Nephron progenitor cell (in vitro differentiated cells): ENCODE data around the gene WDR88.

ENCODE experiments used
- DNase-seq: peaks from one replicate; pipeline ENCODE4 v3.0.0; 2021
- H3K27ac Mint-ChIP-seq: 2 replicates; pipeline ENCODE4 v1.8.0; 2021; ENCODE audit warnings: mild to moderate bottlenecking, moderate library complexity, mixed read lengths
- H3K27me3 Mint-ChIP-seq: 2 replicates; pipeline ENCODE4 v1.8.0; 2021; ENCODE audit warnings: mild to moderate bottlenecking, low read depth, mixed read lengths; ENCODE audit not compliant: poor library complexity
- H3K36me3 Mint-ChIP-seq: 2 replicates; pipeline ENCODE4 v1.8.0; 2021; ENCODE audit warnings: low read depth, mixed read lengths
- H3K4me1 Mint-ChIP-seq: 2 replicates; pipeline ENCODE4 v1.8.0; 2021; ENCODE audit warnings: mixed read lengths
- H3K4me3 Mint-ChIP-seq: 2 replicates; pipeline ENCODE4 v1.8.0; 2021; ENCODE audit warnings: mild to moderate bottlenecking, moderate library complexity, mixed read lengths
- H3K9me3 Mint-ChIP-seq: 2 replicates; pipeline ENCODE4 v1.8.0; 2021; ENCODE audit warnings: mild to moderate bottlenecking, moderate library complexity, mixed read lengths
- TF ChIP-seq, protein P1 (sequence below): fragments of 200-600 bp; sonication (generic); IDR thresholded peaks from 2 replicates; pipeline ENCODE4 v1.5.0; 2021; ENCODE audit warnings: antibody characterized with exemption

WDR88 gene

DNA sequence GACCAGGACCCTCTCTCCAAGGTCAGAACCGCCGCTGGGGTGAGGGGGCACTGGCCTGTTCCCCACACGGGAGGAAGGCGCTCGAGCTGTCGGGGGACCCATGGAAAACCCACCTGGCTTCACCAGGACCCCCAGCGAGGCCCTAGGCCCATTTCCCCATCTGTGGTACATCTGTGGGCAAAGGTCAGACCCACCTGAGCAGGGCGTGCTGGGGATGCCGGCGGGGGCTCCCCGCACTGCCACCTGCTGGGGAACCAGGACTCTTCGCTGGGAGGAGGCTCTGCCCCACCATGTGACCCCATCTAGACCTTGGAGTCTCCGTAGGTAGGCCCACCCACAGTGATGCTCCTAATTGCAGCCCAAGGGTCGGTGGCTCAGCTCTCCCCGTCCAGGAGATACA lies 511 bp downstream of the WDR88 start:
- no peaks in the 10 kb centered on the region for H3K9me3 Mint-ChIP-seq
- H3K4me1 Mint-ChIP-seq: peaks cover 6% of the 10 kb centered on the region
- peaks cover 28% of the 10 kb centered on the region for H3K36me3 Mint-ChIP-seq
- no peak overlapping the region for H3K4me3 Mint-ChIP-seq
- TF ChIP-seq, protein P1, sequence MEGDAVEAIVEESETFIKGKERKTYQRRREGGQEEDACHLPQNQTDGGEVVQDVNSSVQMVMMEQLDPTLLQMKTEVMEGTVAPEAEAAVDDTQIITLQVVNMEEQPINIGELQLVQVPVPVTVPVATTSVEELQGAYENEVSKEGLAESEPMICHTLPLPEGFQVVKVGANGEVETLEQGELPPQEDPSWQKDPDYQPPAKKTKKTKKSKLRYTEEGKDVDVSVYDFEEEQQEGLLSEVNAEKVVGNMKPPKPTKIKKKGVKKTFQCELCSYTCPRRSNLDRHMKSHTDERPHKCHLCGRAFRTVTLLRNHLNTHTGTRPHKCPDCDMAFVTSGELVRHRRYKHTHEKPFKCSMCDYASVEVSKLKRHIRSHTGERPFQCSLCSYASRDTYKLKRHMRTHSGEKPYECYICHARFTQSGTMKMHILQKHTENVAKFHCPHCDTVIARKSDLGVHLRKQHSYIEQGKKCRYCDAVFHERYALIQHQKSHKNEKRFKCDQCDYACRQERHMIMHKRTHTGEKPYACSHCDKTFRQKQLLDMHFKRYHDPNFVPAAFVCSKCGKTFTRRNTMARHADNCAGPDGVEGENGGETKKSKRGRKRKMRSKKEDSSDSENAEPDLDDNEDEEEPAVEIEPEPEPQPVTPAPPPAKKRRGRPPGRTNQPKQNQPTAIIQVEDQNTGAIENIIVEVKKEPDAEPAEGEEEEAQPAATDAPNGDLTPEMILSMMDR: no peak
- H3K27ac Mint-ChIP-seq: no peak overlapping the region
- H3K27me3 Mint-ChIP-seq: peaks cover 28% of the 10 kb centered on the region
- no peak for DNase-seq

DNA sequence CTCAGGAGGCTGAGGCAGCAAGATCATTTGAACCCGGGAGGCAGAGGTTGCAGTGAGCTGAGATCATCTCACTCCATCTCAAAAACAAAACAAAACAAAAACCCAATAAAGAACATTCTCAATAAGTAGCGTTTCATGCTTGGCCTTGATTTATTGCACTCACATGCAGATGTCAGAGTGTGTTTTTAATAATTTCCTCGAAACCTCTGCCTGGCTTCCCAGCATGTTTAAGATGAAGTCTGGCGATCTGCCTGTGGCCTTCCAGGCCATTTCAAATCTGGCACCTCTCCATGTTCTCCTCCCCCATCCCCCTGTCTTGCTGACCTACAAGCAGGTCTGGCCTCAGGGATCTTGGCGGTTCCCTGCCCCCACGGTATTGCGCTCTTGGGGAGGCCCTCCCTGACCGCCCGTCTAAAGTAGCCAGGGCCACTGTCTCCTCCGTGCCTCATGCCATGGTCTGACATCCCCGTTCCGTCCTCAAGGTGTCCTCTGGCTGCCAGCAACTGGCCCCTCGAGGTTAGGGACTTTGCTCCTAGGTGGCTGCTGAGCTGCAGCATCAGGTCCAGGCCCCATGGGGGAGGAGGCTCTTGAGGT lies 1.6 kb downstream of the WDR88 start:
- no peaks in the 10 kb centered on the region for H3K9me3 Mint-ChIP-seq
- peaks cover 28% of the 10 kb centered on the region for H3K27me3 Mint-ChIP-seq
- H3K4me1 Mint-ChIP-seq: peaks cover 6% of the 10 kb centered on the region
- H3K27ac Mint-ChIP-seq: no peak overlapping the region
- H3K4me3 Mint-ChIP-seq: no peak overlapping the region
- TF ChIP-seq, protein P1: no peak
- peak; percentile 17 for DNase-seq
- H3K36me3 Mint-ChIP-seq: peaks cover 23% of the 10 kb centered on the region

DNA sequence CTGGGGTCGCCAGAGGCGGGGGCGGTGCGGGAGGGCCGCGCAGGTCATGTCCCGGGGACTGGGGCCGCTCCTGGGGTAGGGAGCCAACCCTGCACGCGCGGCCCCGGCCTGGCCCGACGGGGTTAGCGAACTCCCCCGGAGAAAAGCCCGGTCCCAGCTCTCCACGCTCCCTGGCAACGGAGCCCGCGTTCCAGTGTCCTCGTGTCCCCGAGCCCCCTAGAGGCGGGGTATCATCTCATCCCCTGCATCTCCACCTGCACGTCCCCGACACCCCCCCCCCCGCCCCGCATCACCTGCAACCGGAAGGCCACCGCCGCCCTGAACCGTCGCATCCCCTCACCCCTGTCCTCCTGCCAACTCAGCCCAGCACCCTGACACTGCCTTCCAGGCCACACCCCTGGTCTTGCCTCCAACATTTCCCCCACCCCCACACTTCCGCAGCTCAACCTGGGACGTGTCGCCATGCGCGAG lies 2.7 kb downstream of the WDR88 start:
- peak; percentile 37 for DNase-seq
- TF ChIP-seq, protein P1: no peak
- no peaks in the 10 kb centered on the region for H3K9me3 Mint-ChIP-seq
- H3K27me3 Mint-ChIP-seq: peaks cover 31% of the 10 kb centered on the region
- peaks cover 6% of the 10 kb centered on the region for H3K4me1 Mint-ChIP-seq
- H3K36me3 Mint-ChIP-seq: peaks cover 19% of the 10 kb centered on the region
- no peak overlapping the region for H3K4me3 Mint-ChIP-seq
- no peak overlapping the region for H3K27ac Mint-ChIP-seq

DNA sequence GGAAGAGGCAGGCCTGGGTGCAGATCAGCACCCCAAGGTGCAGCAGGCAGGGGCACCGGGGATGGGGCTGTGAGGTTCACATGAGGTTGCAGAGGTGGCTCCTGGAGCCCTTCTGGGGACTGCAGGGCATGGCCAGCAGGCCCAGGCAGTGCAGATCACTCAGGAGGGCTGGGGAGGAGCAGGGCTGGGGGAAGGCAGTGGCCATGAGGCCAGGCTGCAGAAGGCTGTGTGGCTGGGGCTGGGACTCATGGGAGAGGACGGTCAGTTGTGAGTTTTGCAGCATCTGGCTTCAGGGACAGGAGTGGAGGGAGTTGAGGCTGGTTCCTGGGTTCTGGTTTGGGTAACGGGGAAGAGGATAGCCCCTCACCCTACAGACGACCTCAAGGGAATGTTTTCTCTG lies 7.3 kb downstream of the WDR88 start:
- Mint-ChIP-seq H3K4me3 (no peak overlapping the region), H3K4me1 (peaks cover 13% of the 10 kb centered on the region), H3K27ac (peak overlapping the region; percentile 57), H3K36me3 (no peaks in the 10 kb centered on the region), H3K9me3 (no peaks in the 10 kb centered on the region), H3K27me3 (peaks cover 30% of the 10 kb centered on the region)
- TF ChIP-seq, protein P1: no peak
- DNase-seq: no peak

DNA sequence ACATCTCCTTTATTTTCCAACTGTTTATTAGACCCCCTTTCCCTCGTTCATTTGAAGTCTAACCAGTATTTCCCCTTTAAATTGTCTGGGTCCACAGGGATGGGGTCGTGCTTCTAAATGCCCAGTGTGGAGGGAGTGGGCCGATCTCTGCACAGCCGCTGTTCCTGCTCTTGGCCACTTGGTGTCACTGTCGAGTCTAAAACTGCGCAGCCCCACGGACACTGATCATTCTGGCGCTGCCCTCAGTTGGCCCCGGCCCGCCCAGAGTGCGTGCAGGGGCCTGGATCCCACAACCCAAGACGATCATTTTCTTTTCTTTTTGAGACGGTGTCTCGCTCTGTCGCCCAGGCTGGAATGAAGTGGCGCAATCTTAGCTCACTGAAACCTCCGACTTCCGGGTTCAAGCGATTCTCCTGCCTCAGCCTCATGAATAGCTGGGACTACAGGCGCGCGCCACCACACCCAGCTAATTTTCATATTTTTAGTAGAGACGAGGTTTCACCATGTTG lies 12.0 kb downstream of the WDR88 start:
- TF ChIP-seq, protein P1: peak; percentile 89
- H3K4me3 Mint-ChIP-seq: no peak overlapping the region
- peaks cover 19% of the 10 kb centered on the region for H3K27me3 Mint-ChIP-seq
- H3K36me3 Mint-ChIP-seq: no peaks in the 10 kb centered on the region
- peak; percentile 71 for DNase-seq
- no peaks in the 10 kb centered on the region for H3K9me3 Mint-ChIP-seq
- peaks cover 18% of the 10 kb centered on the region for H3K4me1 Mint-ChIP-seq
- H3K27ac Mint-ChIP-seq: no peak overlapping the region

DNA sequence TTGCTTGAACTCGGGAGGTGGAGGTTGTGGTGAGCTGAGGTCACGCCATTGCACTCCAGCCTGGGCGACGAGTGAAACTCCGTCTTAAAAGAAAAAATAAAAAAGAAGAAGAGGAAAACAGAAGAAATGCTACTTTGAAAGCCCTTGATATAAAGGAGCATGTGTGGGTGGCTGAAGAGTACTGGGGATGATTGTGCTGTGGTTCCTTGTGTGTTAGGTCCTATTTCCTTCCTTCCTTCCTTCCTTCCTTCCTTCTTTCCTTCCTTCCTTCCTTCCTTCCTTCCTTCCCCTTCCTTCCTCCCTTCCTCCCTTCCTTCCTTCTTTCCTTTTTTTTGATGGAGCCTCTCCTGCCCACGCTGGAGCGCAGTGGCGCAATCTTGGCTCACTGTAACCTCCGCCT lies 14.3 kb downstream of the WDR88 start:
- Mint-ChIP-seq H3K27me3 (peaks cover 17% of the 10 kb centered on the region), H3K27ac (no peak overlapping the region), H3K4me3 (no peak overlapping the region), H3K36me3 (no peaks in the 10 kb centered on the region), H3K9me3 (no peaks in the 10 kb centered on the region), H3K4me1 (peaks cover 18% of the 10 kb centered on the region)
- TF ChIP-seq, protein P1: no peak
- DNase-seq: no peak
